ENCODE measurements around the gene SNAPC4. TPM values are rescaled to one million over a fixed set of nuclear protein-coding genes. Genes with fewer than 3 reads are reported as not detected.

SNAPC4 gene
- total RNA-seq, 1 donor from 2014 or later: 13.5 TPM

DNA sequence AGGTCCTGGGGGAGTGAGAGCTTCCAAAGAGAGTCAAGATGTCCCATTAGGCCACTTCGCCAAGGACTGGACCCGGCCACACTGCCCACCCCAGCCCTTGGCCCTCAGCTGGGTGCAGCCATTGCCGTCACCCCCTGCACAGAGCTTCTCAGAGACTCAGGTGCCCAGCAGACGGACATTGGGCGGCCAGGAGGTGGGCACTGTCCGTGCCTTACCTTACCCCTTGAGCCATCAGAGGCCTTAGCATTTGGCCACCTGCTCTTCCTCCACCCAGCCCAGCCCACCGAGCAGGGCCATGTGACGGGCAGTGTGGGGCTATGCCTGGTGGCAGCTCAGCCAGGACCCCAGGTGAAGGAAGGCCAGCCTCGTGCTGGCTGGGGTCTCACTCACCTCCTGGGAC lies 33.1 kb downstream of the SNAPC4 start:
- no peak overlapping the region for H3K4me3 Mint-ChIP-seq (ENCODE audit: unreplicated experiment)

DNA sequence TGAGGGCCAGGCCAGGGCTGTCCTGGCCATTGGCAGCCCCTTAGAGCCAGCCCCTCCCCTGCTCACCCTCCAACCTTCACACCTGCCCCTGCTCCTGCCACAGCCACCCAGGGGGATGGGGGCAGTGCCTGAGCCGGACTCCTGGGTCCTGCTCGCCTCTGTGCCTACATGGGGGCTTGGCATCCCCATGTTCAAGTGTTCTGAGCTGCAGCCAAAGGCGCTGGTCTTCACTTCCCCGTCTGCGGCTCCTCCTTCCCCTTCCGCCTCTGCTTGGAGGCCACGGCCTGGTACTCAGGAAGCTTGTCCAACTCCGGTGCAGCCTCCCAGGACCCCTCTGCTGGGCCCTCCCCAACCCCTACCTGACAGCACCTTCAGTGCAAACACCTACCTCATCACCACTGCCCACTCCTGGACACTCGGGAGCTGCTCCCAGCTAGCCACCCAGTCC lies 34.2 kb downstream of the SNAPC4 start:
- no peaks in the 10 kb centered on the region for H3K9me3 Mint-ChIP-seq (ENCODE audit: unreplicated experiment)
- H3K36me3 Mint-ChIP-seq (ENCODE audit: low read depth, unreplicated experiment): peaks cover 6% of the 10 kb centered on the region
- H3K4me1 Mint-ChIP-seq (ENCODE audit: unreplicated experiment): no peaks in the 10 kb centered on the region
- no peak for DNase-seq (ENCODE audit: low spot score)
- H3K27ac Mint-ChIP-seq (ENCODE audit: unreplicated experiment): no peak overlapping the region
- H3K27me3 Mint-ChIP-seq (ENCODE audit: unreplicated experiment): peaks cover 11% of the 10 kb centered on the region
- no peak overlapping the region for H3K4me3 Mint-ChIP-seq (ENCODE audit: unreplicated experiment)
- TF ChIP-seq, protein P1, sequence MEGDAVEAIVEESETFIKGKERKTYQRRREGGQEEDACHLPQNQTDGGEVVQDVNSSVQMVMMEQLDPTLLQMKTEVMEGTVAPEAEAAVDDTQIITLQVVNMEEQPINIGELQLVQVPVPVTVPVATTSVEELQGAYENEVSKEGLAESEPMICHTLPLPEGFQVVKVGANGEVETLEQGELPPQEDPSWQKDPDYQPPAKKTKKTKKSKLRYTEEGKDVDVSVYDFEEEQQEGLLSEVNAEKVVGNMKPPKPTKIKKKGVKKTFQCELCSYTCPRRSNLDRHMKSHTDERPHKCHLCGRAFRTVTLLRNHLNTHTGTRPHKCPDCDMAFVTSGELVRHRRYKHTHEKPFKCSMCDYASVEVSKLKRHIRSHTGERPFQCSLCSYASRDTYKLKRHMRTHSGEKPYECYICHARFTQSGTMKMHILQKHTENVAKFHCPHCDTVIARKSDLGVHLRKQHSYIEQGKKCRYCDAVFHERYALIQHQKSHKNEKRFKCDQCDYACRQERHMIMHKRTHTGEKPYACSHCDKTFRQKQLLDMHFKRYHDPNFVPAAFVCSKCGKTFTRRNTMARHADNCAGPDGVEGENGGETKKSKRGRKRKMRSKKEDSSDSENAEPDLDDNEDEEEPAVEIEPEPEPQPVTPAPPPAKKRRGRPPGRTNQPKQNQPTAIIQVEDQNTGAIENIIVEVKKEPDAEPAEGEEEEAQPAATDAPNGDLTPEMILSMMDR (IDR thresholded peaks at IDR 0.05; ENCODE audit: unreplicated experiment): no peak

More for the DNA sequence above, 33.1 kb downstream of the SNAPC4 start:
- Mint-ChIP-seq H3K27me3 (ENCODE audit: unreplicated experiment) (peaks cover 13% of the 10 kb centered on the region), H3K9me3 (ENCODE audit: unreplicated experiment) (no peaks in the 10 kb centered on the region), H3K4me1 (ENCODE audit: unreplicated experiment) (no peaks in the 10 kb centered on the region), H3K27ac (ENCODE audit: unreplicated experiment) (no peak overlapping the region), H3K36me3 (ENCODE audit: low read depth, unreplicated experiment) (peaks cover 6% of the 10 kb centered on the region)
- TF ChIP-seq, protein P1 (IDR thresholded peaks at IDR 0.05; ENCODE audit: unreplicated experiment): no peak
- DNase-seq (ENCODE audit: low spot score): no peak

DNA sequence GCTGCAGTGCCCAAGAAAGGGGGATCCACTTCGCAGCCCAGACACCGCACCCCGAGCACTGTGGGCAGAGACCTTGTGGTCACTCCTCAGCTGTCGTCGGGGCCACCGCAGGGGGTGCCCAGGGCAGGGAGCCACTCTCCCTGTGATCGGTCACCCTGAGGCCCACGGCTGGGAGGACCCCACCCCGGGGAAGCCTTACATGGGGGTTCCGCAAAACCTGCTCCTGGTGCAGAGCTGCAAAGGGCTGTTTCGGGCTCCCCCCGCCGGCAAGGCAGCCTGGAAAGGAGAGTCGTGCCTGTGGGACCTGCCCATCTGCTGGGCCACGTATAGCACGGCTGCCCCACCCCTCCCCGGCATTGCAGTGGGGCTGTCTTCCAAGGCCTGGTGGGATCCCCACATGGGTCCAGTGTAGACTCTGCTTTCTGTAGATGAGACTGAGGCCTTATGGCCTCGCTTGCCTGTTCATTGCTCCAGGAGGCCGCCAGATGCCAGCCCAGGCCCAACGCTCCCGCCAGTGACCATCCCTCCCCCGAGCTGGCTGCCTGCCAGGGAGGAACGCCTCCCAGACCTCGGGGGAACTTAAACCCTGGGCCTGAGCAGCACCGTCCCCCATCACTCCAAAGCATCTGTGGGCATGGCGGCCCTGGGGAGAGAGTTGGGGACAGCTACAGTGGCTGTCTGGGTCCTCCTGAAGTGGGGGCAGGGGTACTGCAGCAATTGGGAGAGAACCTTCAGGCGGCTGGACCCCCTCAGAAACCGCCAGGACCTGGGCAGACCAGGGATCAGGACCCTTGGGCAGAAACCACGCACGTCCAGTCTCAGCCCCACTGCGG lies 34.8 kb downstream of the SNAPC4 start:
- Mint-ChIP-seq H3K4me1 (ENCODE audit: unreplicated experiment) (no peaks in the 10 kb centered on the region), H3K9me3 (ENCODE audit: unreplicated experiment) (no peaks in the 10 kb centered on the region), H3K27me3 (ENCODE audit: unreplicated experiment) (peaks cover 12% of the 10 kb centered on the region), H3K27ac (ENCODE audit: unreplicated experiment) (no peak overlapping the region), H3K4me3 (ENCODE audit: unreplicated experiment) (no peak overlapping the region), H3K36me3 (ENCODE audit: low read depth, unreplicated experiment) (peaks cover 6% of the 10 kb centered on the region)
- DNase-seq (ENCODE audit: low spot score): no peak
- TF ChIP-seq, protein P1 (IDR thresholded peaks at IDR 0.05; ENCODE audit: unreplicated experiment): no peak

DNA sequence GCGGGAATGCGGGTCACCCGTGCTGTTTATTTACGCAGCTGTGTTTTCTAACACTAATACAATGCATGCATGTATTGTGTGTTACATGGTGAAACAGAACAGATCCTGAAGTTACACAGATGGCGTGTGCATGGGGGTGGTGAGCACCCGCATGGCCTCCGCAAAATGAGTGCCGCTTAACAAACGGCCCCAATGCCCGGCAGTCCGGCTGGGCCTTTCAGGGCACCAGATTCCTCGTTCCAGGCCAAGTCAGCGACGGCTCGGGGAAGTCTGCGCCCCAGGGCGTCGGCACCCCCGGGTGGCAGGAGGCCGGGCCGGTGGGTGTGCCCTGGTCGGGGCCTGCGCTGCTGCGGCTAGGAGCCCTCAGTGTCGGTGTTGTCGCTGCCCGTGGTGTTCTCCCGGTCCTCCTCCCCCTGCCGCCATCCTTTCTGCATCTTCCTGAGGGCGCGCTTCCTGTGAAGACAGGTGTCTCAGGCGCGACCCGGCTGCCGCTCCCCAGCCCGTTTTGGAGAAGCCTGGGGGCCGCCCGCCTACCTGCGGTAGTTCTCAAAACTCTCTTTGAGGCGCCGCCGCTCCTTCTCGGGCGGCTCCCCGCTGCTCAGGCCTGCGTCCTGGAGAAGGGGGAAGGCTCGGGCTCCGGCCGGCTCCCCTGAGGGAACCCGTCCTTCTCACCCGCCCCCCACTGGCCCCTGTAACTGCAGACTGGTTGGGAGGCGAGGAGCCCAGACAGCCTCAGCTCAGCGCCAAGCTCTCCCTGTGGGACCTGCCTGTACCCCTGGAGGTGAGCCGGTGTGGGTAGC lies 35.8 kb downstream of the SNAPC4 start:
- peaks cover 6% of the 10 kb centered on the region for H3K36me3 Mint-ChIP-seq (ENCODE audit: low read depth, unreplicated experiment)
- H3K4me3 Mint-ChIP-seq (ENCODE audit: unreplicated experiment): no peak overlapping the region
- no peaks in the 10 kb centered on the region for H3K9me3 Mint-ChIP-seq (ENCODE audit: unreplicated experiment)
- no peak for DNase-seq (ENCODE audit: low spot score)
- TF ChIP-seq, protein P1 (IDR thresholded peaks at IDR 0.05; ENCODE audit: unreplicated experiment): peak; percentile 48
- no peak overlapping the region for H3K27ac Mint-ChIP-seq (ENCODE audit: unreplicated experiment)
- H3K27me3 Mint-ChIP-seq (ENCODE audit: unreplicated experiment): peaks cover 11% of the 10 kb centered on the region
- H3K4me1 Mint-ChIP-seq (ENCODE audit: unreplicated experiment): no peaks in the 10 kb centered on the region

Measured in endothelial cell (in vitro differentiated cells).